ENCODE measurements around the gene RENBP.

GRCh38 chrX:153908219-153908860, 36.1 kb downstream of the RENBP start:
- TF ChIP-seq EZH2 (IDR thresholded peaks at IDR 0.05): no peak
- TF ChIP-seq POLR2AphosphoS5 (IDR thresholded peaks at IDR 0.05; ENCODE audit: borderline replicate concordance, low read depth, low read length): no peak
- no peak for TF ChIP-seq FOXP2 (optimal IDR thresholded peaks at IDR 0.05; ENCODE audit: control extremely low read depth, extremely low read length, insufficient read depth)
